HG03196 (cell line): Measurements from ENCODE around the gene ROR1.

Experiments used
- ATAC-seq: cut with Tn5 transposase; IDR thresholded peaks from one replicate; pipeline ENCODE4 v1.9.1; 2021; ENCODE audit not compliant: unreplicated experiment

Gene ROR1

DNA sequence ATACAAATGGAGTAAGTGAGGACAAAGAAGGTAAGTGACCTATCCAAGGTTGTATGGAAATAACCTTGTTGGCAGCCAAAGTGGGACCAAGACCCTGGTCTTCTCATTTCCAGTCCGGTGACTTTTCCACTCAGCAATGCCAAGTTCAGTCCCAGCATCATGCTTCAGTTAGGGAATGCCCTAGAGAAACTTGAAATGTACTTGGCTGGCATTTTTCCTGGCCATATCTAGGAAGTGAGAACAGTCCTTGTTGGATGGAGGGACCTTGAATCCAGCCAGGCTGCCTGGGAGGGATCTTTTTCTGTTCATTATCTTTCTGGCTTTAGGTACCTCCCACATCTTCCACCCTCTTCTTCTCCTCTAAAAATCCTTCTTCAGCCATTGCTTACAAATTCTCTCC, 352.8 kb downstream of the ROR1 start:
- ATAC-seq: no peak

DNA sequence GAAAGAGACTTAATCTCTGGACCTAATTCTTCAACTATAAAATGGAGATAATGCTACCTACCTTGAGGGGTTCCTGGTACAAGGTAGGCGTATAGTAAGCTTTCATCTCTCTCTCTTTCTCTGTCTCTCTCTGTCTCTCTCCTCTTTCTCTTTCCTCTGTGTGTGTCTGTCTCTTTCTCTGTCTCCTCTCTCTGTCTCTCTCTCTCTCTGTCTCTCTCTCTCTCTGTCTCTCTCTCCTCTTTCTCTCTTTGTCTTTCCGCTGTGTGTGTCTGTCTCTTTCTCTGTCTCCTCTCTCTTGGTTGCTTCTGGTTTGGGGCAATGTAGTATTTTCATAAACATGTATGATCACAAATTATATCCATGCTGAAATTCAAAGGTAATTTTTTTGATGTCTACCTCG, 353.5 kb downstream of the ROR1 start:
- ATAC-seq: no peak

DNA sequence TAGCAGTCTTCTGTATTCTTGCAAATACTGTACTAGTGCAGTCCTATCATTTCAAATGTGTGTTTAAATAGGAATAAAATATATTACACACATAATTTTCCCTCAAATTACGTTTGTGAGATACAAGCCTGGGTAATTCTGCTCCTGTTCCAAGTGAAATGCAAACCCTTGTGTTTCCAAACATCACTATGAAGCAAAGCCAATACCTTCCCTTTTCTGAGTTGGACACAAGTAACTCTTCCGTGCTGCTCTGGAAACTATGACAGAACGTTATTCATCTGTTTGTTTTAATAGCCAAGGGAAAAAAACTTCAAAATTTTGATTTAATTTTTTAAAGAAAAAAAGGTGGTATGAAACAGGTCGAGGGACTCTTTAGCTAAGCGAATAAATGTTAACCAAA, 355.9 kb downstream of the ROR1 start:
- ATAC-seq: no peak

DNA sequence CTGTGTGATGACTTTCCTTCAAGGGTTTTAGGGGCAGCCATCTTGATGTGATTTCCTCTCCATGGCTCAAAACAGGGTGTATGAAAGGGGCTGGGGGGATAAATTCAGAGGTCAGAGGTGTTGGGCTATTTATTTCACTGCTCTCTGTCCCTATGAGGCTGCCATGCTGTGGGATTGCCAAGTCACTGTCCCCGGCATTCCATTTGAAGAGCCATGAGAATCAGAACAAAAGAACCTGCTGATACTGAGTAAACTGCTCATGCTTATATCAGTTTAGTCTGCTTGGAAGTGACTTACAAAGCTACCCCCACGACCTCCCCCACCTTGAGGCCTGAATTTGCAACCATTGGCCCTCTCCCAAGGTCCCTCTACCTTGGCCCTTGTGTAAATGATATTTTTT, 357.3 kb downstream of the ROR1 start:
- ATAC-seq: no peak

DNA sequence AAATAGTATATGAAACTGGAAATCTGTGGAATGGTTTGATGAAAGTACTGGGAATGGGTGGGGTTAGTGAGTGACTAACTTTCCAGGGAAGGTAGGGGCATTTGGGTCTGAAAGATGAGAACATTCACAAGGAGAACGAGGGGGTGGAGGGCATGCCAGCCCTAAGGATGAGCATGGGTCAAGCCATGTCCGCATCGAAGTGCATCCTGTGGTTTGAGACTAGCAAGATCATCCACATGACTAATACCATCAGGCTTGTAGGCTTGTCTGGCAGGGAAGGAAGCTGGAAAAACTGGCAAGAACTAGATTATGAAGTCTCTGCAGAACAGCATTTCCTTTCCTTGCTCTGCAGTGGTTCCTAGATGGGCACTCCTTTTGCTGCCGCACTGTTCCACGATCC, 359.2 kb downstream of the ROR1 start:
- ATAC-seq: no peak

DNA sequence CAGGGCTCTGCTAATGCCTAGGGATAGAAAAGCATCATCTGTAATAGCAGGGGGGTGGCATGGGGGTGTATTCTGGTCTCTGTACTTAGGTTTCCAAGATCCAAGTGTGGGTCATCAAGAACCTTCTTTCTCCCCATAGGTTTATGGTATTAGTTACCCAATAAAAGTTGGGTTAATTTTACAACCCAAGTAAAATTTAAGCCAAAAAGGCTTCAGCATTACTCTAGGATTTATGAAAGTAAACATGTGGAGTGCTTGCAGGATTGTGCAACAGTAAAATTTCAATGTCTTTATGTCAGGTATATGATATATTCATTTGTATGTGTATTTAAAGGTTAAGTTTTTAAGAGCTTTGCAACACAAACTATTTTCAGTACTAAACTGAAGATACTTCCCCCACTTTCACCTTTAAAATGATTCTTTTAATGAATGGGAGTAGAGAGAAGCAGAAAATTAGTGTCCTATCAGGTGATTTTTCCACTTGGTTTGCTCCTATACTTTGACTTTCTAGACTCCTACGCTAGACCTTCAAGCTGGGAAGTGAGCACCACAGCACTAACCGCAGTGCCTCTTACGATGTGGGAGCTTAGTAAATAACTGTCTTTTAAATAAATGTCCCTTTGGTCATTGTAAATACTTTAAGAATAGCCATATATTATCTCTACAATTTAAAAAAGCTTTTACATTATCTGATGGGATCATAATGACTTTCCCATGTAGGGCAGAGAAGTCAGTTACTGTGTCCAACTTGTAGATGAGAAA, 361.8 kb downstream of the ROR1 start:
- no peak for ATAC-seq

DNA sequence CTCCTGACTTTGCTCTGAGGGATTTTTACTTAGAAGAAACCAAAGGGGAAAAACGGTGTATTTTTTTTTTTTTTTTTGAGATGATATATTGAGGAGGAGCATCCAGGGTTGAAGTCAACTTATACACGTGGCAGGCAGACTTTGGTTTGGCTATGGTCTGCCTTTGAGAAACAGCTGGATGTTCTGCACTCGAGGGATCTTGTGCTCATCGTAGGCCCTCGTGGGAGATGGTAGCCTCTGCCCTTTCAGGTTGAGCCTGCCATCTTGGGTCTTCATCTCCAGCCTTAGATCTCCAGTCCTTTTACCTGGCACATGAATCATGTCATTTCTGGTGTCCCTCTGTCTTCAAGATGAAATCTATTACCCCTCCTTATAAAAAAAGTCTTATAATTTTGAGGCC, 362.5 kb downstream of the ROR1 start:
- no peak for ATAC-seq

DNA sequence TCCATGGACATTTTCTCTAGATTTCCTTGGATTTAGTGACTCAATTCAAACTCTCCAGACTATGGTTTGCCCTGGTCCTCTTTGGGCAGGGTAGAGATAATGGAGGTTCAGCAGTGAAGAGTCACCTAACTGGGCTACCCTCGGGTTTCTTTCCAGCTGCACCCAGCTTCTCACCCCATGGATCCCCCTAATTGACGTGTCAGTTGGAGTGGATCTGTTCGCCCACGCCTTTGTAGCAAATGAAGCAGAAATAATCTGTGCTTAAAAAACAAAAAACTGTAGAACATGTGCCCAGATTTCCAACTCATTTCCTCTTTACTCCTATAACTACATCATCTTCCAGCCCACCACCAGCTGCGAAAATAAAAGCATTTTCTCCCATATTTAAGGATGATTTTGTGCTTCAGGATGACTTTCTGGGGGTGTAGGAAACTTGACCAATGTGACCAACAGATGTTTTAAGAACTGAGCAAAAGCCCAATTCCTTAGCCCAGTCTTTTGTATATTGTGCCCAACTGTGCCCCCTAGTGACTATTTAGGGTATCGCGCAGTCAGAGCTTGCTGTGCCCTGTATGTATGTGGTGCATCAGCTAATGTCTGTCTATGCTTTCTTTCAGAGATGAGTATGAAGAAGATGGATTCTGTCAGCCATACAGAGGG, 363.1 kb downstream of the ROR1 start:
- peak; percentile 53 for ATAC-seq

DNA sequence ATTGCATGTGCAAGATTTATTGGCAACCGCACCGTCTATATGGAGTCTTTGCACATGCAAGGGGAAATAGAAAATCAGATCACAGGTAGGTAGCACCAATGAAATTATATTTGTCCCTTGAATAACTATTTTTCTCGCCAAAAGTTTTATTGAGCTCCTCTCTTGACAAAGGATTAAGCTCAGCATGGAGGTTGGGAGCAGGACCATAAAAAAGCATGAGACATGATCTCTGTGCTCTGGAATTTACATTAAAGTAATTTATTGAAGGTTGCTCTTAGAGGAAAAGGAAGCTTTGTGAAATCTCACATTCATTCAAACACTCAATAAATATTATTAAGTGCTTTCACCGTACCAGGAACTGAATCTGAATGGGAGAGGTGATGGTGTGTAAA, 363.6 kb downstream of the ROR1 start:
- no peak for ATAC-seq

DNA sequence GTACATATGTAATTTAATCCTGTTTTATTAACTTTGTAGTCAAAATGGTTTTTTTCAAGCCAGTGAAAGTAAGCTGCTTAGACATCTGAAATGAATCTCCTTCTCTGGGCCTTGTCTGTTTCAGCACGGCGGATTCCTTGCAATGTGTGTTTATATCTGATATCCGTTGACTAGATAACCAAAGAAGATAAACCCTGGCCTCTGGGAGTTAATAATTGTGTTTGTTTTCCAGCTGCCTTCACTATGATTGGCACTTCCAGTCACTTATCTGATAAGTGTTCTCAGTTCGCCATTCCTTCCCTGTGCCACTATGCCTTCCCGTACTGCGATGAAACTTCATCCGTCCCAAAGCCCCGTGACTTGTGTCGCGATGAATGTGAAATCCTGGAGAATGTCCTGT, 366.1 kb downstream of the ROR1 start:
- no peak for ATAC-seq

DNA sequence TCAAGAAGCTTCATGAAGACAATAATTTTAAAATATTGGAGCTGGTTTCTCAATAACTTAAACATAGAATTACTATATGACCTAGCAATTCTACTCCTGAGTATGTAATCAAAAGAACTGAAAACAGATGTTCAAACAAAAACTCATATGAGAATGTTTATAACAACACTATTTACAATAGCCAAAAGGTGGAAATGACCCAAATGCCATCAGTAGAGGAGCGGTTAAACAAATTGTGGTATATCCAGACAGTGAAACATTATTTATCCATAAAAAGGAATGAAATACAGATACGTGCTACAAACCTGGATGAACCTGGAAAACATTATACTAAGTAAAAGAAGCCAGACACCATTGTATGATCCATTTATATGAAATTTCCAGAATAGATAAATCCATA, 366.8 kb downstream of the ROR1 start:
- ATAC-seq: no peak

DNA sequence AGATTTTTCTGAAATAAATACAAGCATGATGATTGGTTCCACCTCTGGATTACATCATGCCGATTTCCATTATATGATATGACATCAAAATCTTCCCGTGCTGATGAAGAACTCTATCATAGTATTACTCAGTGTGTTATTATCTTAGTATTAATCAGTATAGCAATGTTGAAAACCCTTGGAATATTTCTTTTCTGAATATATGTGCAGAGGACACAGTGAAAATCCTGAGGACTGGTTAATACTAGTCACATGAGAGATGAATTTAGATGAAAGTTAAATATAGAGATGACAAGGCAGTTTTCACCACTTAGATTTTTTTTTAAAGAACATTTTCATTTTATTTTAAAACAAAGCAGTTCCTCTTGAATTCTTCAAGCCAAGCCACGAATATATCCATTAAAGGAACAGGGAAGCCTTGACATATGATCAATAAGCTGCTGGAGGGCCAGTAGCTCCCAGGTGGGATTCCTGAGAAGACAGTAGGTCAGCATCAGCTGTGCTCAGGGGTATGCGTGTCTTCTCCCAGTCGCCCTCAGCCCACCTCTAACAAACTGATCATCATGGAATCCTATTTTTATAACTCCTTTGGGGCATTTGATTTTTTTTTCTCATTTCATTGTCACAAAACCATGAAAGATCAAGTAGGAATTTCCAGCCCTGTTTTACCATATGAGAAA, 373.4 kb downstream of the ROR1 start:
- no peak for ATAC-seq

DNA sequence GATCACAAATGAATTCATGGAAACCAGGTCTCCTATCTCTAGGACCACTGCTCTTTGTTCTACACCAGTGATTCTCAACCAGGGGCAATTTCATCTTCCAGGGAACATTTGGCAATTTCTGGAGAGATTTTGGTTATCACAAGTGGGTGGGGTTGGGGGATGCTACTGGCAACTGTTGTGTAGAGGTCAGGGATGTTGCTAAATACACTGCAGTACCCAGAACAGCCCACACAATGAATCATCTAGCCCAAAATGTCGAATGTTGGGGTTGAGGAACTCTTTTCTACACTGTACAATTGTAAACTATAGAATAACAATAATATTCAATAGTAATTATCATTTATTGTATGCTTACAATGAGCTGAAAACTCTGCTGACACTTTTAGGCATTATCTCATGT, 373.9 kb downstream of the ROR1 start:
- ATAC-seq: no peak

DNA sequence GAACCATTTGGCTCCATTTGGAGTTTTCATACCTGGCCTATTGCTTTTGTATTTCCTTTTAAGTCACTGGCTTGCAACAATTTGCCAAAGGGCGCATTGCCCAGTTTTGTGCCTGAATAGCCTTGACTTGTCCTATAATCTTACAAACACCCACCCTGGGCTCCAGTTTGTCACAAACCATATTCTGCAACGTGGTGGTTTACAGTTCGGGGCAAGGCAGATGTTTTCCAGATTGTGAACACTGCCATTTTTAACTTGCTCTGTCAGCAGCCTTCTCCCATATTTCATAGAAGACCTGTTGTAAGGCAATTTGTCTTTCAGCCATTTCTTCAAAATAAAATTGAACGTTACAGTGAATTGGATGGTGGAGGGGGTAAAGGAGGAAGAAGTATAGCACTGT, 376.4 kb downstream of the ROR1 start:
- no peak for ATAC-seq

DNA sequence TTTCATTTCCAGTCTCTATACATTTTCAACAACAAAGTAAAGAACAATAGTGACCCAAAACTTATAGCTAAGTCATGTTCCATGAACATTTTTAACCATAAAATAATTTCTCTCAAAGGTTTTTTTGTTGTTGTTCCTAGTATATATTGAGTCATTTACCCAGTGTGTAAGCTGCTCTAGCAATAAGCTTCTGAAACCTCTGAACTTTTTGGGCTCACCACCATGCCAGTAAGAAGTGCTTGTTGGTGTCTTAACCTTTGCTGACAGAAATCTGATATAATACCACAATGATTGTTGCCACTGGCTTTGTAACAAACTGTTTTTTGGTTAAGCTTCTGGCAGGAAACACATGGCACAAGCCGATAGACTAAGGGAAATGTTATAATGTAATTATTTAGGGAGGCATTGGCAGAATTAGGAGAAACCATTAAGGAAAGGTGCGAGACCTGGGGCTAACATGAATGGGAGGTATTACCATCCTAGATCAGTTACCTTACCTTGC, 377.0 kb downstream of the ROR1 start:
- no peak for ATAC-seq

DNA sequence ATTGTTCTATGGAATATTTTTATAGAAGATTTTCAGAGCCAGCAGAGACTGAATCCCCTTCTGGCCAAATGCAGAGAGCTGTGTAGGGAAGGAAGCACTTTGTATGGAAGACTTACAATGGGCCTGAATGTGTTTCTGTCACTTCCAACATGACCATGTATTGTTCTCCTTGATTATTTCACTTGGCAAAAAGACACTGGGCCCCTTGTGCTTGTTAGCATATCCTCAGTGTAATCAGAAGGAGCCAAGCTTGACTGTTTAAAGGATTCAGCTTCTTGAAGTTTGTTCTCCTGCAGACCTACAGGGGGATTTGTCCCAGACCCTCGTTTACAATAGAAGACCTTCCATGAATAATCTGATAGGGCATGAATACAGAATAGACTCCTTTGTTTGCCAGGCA, 381.5 kb downstream of the ROR1 start:
- no peak for ATAC-seq

DNA sequence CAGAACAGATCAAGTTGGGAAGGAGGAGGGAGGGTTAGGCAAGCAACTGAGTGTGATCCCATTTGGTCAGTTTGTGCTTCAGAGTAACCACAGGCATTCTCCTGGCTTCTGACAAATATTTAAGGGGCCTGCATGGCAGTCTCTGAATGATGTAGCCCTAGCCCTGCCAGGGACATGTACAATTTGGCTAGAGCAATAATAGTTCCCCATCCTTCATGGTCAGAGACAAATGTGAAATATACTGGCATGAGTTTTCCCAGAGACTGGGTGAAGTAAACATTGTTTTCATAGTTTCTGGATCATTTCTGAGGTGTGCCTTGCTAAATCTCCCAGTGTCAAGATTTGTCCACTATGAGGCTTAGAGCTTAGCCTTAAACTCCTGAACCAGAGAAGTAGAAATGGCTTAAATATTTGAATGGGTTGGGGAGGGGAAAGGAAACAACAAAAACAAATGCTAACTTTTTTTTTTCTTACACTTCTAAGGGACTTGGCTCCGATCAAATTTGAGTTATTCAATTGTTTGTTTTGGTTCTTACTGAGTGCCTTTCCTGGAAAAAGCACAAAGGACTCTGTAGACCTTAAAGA, 387.6 kb downstream of the ROR1 start:
- ATAC-seq: no peak

DNA sequence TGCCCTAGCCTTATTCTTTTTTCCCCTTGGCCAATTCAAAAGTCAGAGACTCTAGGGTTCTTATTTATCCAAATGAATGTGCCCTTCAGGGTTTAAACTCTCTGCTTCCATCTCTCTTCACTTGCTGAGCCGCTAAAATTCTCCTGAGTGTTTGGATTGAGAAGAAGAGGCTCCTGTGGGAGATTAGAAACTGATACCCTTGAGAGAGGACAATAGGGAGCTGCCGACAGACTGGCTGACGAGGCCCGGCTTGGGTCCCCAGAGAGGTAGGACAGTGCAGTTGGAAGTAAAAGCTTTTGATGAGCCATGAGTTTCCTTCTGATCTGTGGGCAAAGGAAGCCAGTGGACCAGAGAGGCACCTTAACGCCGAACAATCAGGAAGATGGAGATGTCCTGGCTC, 388.3 kb downstream of the ROR1 start:
- no peak for ATAC-seq

DNA sequence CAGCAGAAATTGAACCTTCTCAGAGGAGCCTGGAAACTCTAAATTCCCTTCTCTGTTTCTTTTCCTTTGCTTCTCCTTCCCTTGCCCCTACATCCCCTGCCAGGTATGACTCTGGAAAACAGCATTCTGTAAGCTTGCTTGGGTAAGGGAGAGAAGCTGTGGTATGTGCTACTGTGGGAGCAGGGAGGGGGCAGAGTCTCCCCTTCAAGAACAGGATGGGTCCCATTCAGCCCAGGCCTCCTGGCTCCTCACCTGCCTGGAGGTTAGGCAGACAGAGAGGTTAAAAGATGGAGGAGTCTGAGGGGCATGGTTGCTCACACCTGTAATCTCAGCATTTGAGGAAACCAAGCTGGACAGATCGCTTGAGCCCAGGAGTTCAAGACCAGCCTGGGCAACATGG, 389.0 kb downstream of the ROR1 start:
- no peak for ATAC-seq

DNA sequence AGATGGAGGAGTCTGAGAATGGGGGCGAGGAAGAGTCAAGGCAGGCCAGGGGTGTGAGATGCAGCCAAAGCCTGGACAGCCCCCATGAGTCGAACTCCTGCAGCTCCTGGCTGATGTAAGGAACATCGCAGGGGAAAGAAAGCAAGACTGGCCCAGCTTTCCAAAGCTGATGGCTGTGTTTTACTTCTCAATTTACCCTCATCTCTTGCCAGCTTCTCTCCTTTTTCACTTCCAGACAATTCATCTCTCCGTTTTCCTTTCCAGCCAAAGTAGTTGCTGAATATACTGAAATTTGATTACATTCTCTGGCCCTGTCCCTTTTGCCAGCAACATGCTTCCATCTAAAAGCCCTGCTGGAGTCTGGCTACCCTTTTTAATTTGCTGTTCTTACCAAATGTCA, 389.6 kb downstream of the ROR1 start:
- ATAC-seq: no peak

DNA sequence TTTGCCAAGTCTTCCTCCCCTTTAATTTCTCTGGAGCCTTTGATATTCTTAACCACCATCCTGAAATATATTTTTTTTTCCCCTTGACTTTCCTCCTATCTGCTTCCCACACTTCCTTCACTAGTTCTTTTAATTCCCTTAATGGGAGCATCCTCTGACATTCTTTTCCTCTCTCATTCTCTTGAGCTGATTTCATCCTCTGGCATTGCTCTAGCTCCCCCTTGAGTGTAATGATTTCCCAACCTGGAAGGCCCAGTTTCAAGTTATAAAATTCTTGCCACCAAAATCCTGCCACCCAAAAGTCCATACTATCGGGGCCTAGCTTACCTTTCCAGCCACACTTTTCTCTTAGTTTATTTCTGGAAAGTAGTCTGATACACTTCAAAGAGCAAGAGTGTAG, 390.2 kb downstream of the ROR1 start:
- no peak for ATAC-seq

DNA sequence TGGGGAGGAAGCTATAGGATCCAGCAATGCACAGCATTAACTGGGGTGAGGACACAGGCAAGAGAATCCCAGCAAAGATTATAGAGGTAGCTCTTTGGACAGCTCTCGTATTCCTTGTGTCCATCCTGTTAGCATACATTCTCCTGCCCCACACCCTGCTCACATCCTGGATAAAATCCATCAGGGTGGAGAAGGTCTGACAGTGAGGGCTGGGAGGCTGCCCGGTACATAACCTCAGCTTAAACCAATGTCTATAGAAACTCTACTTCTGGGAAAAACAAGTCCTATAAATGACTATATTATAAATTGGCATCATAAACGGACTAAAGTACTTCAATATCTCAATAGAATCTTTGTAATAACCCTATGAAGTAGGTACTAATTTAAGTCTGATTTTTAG, 392.8 kb downstream of the ROR1 start:
- no peak for ATAC-seq
